HEK293 (cell line): ENCODE results near the gene ZNF514.

Source experiments
- CTCF ChIA-PET: fragments of 350-600 bp; formaldehyde crosslinking; extraction: SDS; loops from one replicate; lab custom pipeline; 2021; ENCODE audit warnings: antibody characterized with exemption; lab: Yijun Ruan, JAX
- POLR2A ChIA-PET: fragments of 300-600 bp; formaldehyde crosslinking; extraction: SDS; loops from one replicate; lab custom pipeline; 2020; ENCODE audit warnings: antibody characterized with exemption, inconsistent platforms; lab: Yijun Ruan, JAX
- H3K27ac ChIP-seq: fragments of 200-500 bp; sonication (Bioruptor generic); 2 replicates; pipeline ENCODE4 v1.5.1; 2014; ENCODE audit warnings: low read depth, low read length, control low read depth, inconsistent platforms; ENCODE audit errors: extremely low read depth
- H3K36me3 ChIP-seq, 2 experiments: fragments of 200-500 bp in 1 of 2; sonication (Bioruptor generic) in 1 of 2; 1 replicate in 1 of 2; 2 replicates in 1 of 2; pipeline ENCODE4 v1.5.1; 2014 to 2017; ENCODE audit warnings: inconsistent platforms in 2 of 2, low read length in 2 of 2; ENCODE audit not compliant: control insufficient read depth in 2 of 2, insufficient read depth in 1 of 2
- H3K4me1 ChIP-seq: fragments of 200-500 bp; sonication (Bioruptor generic); 2 replicates; pipeline ENCODE4 v1.5.1; 2014; ENCODE audit warnings: mild to moderate bottlenecking, low read length, inconsistent platforms; ENCODE audit not compliant: control insufficient read depth, insufficient read depth
- H3K4me3 ChIP-seq: 2 replicates; pipeline ENCODE4 v1.5.1; 2011; ENCODE audit warnings: low read depth, mild to moderate bottlenecking, control low read depth, low read length, moderate library complexity
- H3K9me3 ChIP-seq: fragments of 200-500 bp; sonication (Bioruptor generic); 2 replicates; pipeline ENCODE4 v1.5.1; 2014; ENCODE audit warnings: low read depth, low read length, inconsistent platforms; ENCODE audit not compliant: control insufficient read depth, insufficient read depth
- OSR2 ChIP-seq: fragments of 450-650 bp; formaldehyde crosslinking; IDR thresholded peaks from 2 replicates; pipeline ENCODE4 v1.5.1; 2016; ENCODE audit warnings: missing biosample characterization, missing genetic modification characterization
- SETDB1 ChIP-seq: IDR thresholded peaks from one replicate; pipeline ENCODE4 v1.6.1; 2017; ENCODE audit warnings: mild to moderate bottlenecking, low read length, moderate library complexity, mixed read lengths; ENCODE audit not compliant: insufficient read length
- TCF7L2 ChIP-seq: IDR thresholded peaks from 2 replicates; pipeline ENCODE4 v1.6.1; 2011; ENCODE audit warnings: low read depth, mild to moderate bottlenecking, inconsistent platforms, low read length, moderate library complexity, borderline replicate concordance
- TRIM28 ChIP-seq: IDR thresholded peaks from 2 replicates; pipeline ENCODE4 v1.6.1; 2011; ENCODE audit warnings: low read length, control low read depth, borderline replicate concordance
- ZEB2 ChIP-seq: fragments of 450-650 bp; formaldehyde crosslinking; IDR thresholded peaks from 2 replicates; pipeline ENCODE4 v1.5.1; 2016; ENCODE audit warnings: missing biosample characterization, missing genetic modification characterization
- ZNF114 ChIP-seq: fragments of 450-650 bp; formaldehyde crosslinking; IDR thresholded peaks from 2 replicates; pipeline ENCODE4 v1.5.0; 2017; ENCODE audit warnings: missing biosample characterization, missing genetic modification characterization
- ZNF146 ChIP-seq: fragments of 450-650 bp; formaldehyde crosslinking; IDR thresholded peaks from 2 replicates; pipeline ENCODE4 v1.5.1; 2016; ENCODE audit warnings: missing biosample characterization, missing genetic modification characterization
- ZNF274 ChIP-seq, 2 experiments: fragments of 200-500 bp in 1 of 2; fragments of 450-650 bp in 1 of 2; sonication (Bioruptor generic) in 1 of 2; formaldehyde crosslinking in 1 of 2; IDR thresholded peaks; 2 replicates each; pipeline versions ENCODE4 v1.5.1 to v1.6.1; 2014 to 2016; ENCODE audit warnings: borderline replicate concordance in 1 of 2, inconsistent platforms in 1 of 2, low read length in 1 of 2, missing biosample characterization in 1 of 2, missing genetic modification characterization in 1 of 2
- ZNF394 ChIP-seq: fragments of 450-650 bp; formaldehyde crosslinking; IDR thresholded peaks from 2 replicates; pipeline ENCODE4 v1.5.1; 2016; ENCODE audit warnings: missing biosample characterization, missing genetic modification characterization, mild to moderate bottlenecking, moderate library complexity, borderline replicate concordance
- ZNF433 ChIP-seq: fragments of 450-650 bp; formaldehyde crosslinking; IDR thresholded peaks from 2 replicates; pipeline ENCODE4 v1.5.1; 2016; ENCODE audit warnings: missing biosample characterization, missing genetic modification characterization, low read depth
- ZNF585B ChIP-seq: fragments of 450-650 bp; formaldehyde crosslinking; IDR thresholded peaks from 2 replicates; pipeline ENCODE4 v1.5.1; 2016; ENCODE audit warnings: missing biosample characterization, missing genetic modification characterization
- ZNF654 ChIP-seq: fragments of 450-650 bp; formaldehyde crosslinking; IDR thresholded peaks from 2 replicates; pipeline ENCODE4 v1.5.1; 2016; ENCODE audit warnings: low read depth, missing biosample characterization, missing genetic modification characterization
- TF ChIP-seq, protein P1 (sequence below): fragments of 450-650 bp; formaldehyde crosslinking; IDR thresholded peaks from 2 replicates; pipeline ENCODE4 v1.5.1; 2016; ENCODE audit warnings: missing biosample characterization, missing genetic modification characterization
- TF ChIP-seq, protein P2 (sequence below): fragments of 450-650 bp; formaldehyde crosslinking; IDR thresholded peaks from 2 replicates; pipeline ENCODE4 v1.5.1; 2016; ENCODE audit warnings: missing biosample characterization, missing genetic modification characterization
- TF ChIP-seq, protein P3 (sequence below): sonication (generic); formaldehyde crosslinking; IDR thresholded peaks from 2 replicates; pipeline ENCODE4 v1.8.1; 2022; ENCODE audit warnings: mild to moderate bottlenecking, moderate library complexity, missing genetic modification reagents
- TF ChIP-seq, protein P4 (sequence below): fragments of 450-650 bp; formaldehyde crosslinking; IDR thresholded peaks from 2 replicates; pipeline ENCODE4 v1.5.1; 2016; ENCODE audit warnings: missing biosample characterization, missing genetic modification characterization, borderline replicate concordance
- TF ChIP-seq, protein P5 (sequence below): fragments of 450-650 bp; formaldehyde crosslinking; IDR thresholded peaks from 2 replicates; pipeline ENCODE4 v1.5.1; 2016; ENCODE audit warnings: missing biosample characterization, missing genetic modification characterization

The ZNF514 gene

DNA sequence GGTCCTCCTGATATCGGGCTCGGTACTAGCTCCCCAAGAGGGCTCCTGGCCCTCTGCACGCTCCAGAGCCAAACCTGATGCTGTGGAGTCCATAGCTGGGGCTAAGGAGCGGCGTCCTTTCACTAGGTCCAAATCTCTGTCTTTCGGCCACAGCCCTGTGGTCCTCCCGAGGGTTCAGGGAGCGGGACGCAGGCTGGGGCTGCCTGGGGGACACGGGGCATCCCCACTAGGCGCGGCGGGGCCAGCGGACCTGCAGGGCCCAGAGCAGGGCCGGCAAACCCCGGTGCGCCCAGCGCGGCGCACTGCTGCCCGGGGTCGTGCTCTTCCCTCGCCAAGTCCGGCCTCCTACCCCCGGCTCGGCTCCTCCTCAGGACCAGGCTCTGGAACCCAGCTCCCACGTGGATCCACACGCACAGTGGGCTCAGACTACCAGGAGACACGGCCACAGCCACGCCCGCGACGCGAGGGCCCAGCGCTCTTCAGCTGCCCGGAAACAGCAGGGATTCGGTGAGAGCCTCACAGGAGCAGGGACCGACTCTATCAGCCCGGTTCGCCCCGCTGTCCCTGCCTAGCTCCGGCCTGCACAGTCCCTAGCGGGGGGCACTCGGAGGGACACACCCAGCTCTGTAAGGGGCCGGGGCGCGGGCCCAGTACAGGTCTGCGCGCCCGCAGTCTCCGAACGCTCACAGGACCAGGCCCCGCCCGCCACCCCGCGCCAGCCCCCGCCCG, 593 bp downstream of the ZNF514 start (continued):
- TF ChIP-seq, protein P1, sequence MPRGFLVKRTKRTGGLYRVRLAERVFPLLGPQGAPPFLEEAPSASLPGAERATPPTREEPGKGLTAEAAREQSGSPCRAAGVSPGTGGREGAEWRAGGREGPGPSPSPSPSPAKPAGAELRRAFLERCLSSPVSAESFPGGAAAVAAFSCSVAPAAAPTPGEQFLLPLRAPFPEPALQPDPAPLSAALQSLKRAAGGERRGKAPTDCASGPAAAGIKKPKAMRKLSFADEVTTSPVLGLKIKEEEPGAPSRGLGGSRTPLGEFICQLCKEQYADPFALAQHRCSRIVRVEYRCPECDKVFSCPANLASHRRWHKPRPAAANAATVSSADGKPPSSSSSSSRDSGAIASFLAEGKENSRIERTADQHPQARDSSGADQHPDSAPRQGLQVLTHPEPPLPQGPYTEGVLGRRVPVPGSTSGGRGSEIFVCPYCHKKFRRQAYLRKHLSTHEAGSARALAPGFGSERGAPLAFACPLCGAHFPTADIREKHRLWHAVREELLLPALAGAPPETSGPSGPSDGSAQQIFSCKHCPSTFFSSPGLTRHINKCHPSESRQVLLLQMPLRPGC (tag by site-specific recombination): no peak

DNA sequence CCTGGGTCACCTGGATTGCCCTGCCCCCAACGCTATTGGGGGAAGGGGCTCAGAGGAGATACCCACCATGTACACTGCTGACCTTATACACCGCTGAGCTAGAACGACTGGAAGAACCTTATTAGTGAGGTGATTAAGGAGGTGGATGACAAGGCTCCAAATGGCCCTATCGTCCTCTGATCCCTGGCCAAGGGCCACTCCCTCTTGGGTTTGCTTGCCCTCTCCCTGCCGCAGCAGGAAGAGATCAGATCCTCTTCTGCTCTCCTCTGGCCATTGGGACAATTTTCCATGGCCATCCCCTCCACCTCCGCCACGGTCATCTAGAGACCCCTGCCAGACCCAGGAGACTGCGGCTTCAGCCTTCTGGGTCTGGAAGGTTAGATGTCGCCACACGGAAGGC, 1.2 kb downstream of the ZNF514 start:
- CTCF ChIA-PET: no interaction called here
- H3K4me3 ChIP-seq: peak overlapping the region; percentile 61; the same call in 1 of the 2 replicates
- TF ChIP-seq ZNF585B: no peak
- TF ChIP-seq OSR2 (tag by site-specific recombination): no peak
- TF ChIP-seq ZNF146: no peak
- TF ChIP-seq, protein P2, sequence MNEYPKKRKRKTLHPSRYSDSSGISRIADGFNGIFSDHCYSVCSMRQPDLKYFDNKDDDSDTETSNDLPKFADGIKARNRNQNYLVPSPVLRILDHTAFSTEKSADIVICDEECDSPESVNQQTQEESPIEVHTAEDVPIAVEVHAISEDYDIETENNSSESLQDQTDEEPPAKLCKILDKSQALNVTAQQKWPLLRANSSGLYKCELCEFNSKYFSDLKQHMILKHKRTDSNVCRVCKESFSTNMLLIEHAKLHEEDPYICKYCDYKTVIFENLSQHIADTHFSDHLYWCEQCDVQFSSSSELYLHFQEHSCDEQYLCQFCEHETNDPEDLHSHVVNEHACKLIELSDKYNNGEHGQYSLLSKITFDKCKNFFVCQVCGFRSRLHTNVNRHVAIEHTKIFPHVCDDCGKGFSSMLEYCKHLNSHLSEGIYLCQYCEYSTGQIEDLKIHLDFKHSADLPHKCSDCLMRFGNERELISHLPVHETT: no peak
- no peak for TF ChIP-seq ZNF654 (tag by site-specific recombination)
- no peak for TF ChIP-seq TCF7L2
- no peaks in the 10 kb centered on the region for H3K4me1 ChIP-seq
- H3K9me3 ChIP-seq: no peaks in the 10 kb centered on the region
- H3K27ac ChIP-seq: no peak overlapping the region
- H3K36me3 ChIP-seq: peaks cover 0 to 55% of the 10 kb centered on the region in 2 experiments; a peak in 2 of 3 replicates
- POLR2A ChIA-PET: interaction anchor here (0.7 to 1.3 kb wide), 2 partner anchors 9 to 37 kb away, joined by 3 to 4 read pairs; partner anchors contain the start of gene MRPS5

DNA sequence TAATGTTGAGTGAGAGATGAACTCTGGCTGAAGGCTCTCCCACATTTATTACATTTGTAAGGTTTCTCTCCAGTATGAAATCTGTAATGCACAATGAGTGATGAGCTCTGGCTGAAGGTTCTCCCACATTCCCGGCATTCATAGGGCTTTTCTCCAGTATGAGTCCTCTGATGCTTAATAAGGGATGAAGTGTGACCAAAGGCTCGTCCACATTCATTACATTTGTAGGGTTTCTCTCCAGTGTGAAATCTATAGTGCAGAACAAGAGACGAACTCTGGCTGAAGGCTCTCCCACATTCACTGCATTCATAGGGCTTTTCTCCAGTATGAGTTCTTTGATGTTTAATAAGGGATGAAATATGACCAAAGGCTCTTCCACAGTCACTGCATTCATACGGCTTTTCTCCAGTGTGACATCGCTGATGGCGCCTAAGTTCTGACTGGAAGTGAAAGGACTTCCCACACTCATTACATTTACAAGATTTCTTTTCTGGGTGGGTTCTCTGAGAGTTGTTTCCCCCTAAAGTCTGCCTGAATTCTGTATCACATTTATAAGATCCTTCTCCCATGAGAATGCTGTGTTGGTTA, 10.2 kb downstream of the ZNF514 start:
- H3K4me1 ChIP-seq: no peaks in the 10 kb centered on the region
- H3K9me3 ChIP-seq: no peaks in the 10 kb centered on the region
- H3K27ac ChIP-seq: no peak overlapping the region
- H3K4me3 ChIP-seq: no peak overlapping the region
- TF ChIP-seq ZEB2 (tag by site-specific recombination): no peak
- no peak for TF ChIP-seq ZNF433 (tag by site-specific recombination)
- TF ChIP-seq ZNF114 (tag by site-specific recombination): no peak
- TF ChIP-seq, protein P3, sequence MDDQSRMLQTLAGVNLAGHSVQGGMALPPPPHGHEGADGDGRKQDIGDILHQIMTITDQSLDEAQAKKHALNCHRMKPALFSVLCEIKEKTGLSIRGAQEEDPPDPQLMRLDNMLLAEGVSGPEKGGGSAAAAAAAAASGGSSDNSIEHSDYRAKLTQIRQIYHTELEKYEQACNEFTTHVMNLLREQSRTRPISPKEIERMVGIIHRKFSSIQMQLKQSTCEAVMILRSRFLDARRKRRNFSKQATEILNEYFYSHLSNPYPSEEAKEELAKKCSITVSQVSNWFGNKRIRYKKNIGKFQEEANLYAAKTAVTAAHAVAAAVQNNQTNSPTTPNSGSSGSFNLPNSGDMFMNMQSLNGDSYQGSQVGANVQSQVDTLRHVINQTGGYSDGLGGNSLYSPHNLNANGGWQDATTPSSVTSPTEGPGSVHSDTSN (CRISPR knock-in tag): no peak
- TF ChIP-seq SETDB1: peak; percentile 100
- TF ChIP-seq TRIM28: peak; percentile 98; the same call in 1 of the 2 replicates
- TF ChIP-seq ZNF274 (IDR thresholded peaks at IDR 0.05; ENCODE audit: low read length): peak; percentile 79
- peak; percentile 94 for TF ChIP-seq ZNF274 (tag by site-specific recombination; IDR thresholded peaks at IDR 0.05; ENCODE audit: borderline replicate concordance)
- TF ChIP-seq, protein P4, sequence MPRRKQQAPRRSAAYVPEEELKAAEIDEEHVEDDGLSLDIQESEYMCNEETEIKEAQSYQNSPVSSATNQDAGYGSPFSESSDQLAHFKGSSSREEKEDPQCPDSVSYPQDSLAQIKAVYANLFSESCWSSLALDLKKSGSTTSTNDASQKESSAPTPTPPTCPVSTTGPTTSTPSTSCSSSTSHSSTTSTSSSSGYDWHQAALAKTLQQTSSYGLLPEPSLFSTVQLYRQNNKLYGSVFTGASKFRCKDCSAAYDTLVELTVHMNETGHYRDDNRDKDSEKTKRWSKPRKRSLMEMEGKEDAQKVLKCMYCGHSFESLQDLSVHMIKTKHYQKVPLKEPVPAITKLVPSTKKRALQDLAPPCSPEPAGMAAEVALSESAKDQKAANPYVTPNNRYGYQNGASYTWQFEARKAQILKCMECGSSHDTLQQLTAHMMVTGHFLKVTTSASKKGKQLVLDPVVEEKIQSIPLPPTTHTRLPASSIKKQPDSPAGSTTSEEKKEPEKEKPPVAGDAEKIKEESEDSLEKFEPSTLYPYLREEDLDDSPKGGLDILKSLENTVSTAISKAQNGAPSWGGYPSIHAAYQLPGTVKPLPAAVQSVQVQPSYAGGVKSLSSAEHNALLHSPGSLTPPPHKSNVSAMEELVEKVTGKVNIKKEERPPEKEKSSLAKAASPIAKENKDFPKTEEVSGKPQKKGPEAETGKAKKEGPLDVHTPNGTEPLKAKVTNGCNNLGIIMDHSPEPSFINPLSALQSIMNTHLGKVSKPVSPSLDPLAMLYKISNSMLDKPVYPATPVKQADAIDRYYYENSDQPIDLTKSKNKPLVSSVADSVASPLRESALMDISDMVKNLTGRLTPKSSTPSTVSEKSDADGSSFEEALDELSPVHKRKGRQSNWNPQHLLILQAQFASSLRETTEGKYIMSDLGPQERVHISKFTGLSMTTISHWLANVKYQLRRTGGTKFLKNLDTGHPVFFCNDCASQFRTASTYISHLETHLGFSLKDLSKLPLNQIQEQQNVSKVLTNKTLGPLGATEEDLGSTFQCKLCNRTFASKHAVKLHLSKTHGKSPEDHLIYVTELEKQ (tag by site-specific recombination): no peak
- TF ChIP-seq ZNF394 (tag by site-specific recombination): no peak
- TF ChIP-seq, protein P5, sequence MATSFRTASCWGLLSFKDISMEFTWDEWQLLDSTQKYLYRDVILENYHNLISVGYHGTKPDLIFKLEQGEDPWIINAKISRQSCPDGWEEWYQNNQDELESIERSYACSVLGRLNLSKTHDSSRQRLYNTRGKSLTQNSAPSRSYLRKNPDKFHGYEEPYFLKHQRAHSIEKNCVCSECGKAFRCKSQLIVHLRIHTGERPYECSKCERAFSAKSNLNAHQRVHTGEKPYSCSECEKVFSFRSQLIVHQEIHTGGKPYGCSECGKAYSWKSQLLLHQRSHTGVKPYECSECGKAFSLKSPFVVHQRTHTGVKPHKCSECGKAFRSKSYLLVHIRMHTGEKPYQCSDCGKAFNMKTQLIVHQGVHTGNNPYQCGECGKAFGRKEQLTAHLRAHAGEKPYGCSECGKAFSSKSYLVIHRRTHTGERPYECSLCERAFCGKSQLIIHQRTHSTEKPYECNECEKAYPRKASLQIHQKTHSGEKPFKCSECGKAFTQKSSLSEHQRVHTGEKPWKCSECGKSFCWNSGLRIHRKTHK (tag by site-specific recombination): no peak
- peaks cover 5 to 66% of the 10 kb centered on the region in 2 experiments; a peak in 2 of 3 replicates for H3K36me3 ChIP-seq
- ChIA-PET CTCF (no interaction called here), POLR2A (no interaction called here)
